Fibroblast of lung (primary cell): ENCODE measurements around the gene DCAF7.

ENCODE experiments used
- CTCF ChIP-seq, 2 donors: IDR thresholded peaks in 1 of 2; conservative IDR thresholded peaks in 1 of 2; 1 replicate in 1 of 2; 2 replicates in 1 of 2; pipeline ENCODE4 v1.5.1; 2011 to 2012; ENCODE audit warnings: low read length in 2 of 2, control low read depth in 1 of 2, inconsistent platforms in 1 of 2, low read depth in 1 of 2, mild to moderate bottlenecking in 1 of 2
- EZH2 ChIP-seq: IDR thresholded peaks from 2 replicates; pipeline ENCODE4 v1.5.1; 2012; ENCODE audit warnings: low read length, control low read depth, mild to moderate bottlenecking; ENCODE audit errors: missing control alignments

GRCh38 chr17:63564562-63564961 is 14.3 kb downstream of the DCAF7 start:
- TF ChIP-seq CTCF (conservative IDR thresholded peaks at IDR 0.05 in 1 of 2, IDR thresholded peaks at IDR 0.05 in 1 of 2; ENCODE audit: low read depth in 1 of 2, low read length in 2 of 2), result no peak
- no peak for TF ChIP-seq EZH2
